HCEC 1CT (cell line): ENCODE measurements around the gene CST9L.

Experiments
- DNase-seq: peaks from one replicate; pipeline ENCODE4 v3.0.0-alpha.2; 2017

Gene CST9L, protein sequence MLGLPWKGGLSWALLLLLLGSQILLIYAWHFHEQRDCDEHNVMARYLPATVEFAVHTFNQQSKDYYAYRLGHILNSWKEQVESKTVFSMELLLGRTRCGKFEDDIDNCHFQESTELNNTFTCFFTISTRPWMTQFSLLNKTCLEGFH

DNA sequence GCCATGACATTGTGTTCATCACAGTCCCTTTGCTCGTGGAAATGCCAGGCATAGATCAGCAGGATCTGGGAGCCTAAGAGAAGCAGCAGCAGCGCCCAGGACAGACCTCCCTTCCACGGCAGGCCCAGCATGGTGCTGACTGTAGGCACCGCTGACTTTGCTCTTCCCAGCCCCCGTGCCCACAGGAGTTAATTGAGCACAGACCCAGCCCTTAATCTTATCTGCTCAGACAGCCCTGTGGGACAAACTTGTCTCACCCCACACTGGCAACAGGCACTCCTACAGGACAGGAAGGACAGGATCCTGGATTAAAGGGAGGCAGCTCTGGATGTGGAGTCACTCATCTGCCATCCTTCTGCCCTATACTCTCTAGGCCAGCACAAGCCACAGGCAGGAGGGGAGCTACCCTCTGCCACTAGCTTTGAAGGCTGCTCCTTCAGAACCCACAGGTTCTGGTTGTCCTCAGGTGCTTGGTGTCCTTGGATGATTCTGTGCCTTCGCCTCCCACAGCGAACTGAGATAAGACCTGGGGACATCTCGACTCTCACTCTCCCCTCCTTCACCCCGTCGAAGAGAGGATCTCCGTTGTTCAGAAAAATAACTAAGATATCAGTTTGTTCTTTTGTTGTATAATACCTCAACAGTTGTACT lies at the start of gene CST9L:
TSS of gene CST9L (minus strand) at position 165 of the 651 bp plus-strand sequence. CDS start at position 131, 34 bp downstream.
- no peak for DNase-seq

DNA sequence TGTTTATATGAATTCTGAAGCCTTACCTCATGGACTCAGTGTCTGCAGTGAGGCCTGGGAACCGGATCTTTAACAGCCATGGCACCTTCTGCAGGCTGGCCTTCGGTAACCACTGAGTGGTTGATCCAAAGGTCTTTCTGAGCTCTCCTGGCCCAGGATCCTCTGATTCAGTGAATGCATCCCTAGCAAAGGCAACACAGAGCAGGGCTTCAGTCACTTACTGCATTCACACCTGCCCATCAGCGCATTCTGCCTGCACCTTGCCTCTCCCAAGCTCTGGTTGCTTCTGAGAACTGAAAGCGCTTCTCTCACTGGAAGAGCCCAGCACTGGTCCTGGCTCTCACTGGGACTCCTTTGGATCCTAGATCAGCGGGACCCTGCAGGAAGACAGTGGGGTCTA lies 45.9 kb upstream of the CST9L start:
- DNase-seq, result no peak

DNA sequence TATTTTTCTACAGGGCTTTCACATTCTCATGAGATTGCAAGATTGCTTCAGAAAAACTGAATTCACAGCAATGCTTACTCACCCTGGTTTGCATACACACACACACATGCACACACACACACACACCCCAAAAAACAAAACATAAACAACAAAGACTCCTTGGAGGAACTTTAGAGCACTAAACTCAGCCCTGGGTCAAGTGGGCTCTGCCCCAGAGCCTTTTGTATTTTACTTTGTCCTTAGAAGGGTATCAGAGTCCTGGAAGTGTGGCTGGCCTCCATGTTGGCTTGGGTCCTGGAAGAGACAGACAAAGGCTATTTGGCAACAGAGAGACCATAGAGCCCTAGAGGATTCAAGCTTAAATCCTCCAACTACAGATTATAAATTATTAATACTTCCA lies 45.4 kb upstream of the CST9L start:
- DNase-seq, result no peak

DNA sequence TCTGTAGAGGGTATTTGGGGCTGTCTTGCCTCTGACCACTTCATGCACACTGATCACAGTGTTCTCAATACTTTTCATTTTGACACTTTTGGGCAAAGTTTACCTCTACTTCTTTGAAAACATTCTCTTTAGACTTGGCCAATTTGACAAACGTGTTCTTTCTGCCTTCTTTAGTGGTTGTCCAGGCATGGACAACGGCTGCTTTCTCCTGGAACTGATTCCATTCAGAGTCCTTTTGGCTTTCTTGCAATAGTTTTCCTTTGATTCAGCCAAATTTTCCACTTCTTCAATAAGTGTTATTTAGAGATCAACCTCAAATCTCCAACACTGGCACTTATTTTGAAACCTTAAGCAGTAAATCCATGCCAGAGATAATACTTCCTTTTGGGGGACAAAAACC lies 44.1 kb upstream of the CST9L start:
- no peak for DNase-seq

DNA sequence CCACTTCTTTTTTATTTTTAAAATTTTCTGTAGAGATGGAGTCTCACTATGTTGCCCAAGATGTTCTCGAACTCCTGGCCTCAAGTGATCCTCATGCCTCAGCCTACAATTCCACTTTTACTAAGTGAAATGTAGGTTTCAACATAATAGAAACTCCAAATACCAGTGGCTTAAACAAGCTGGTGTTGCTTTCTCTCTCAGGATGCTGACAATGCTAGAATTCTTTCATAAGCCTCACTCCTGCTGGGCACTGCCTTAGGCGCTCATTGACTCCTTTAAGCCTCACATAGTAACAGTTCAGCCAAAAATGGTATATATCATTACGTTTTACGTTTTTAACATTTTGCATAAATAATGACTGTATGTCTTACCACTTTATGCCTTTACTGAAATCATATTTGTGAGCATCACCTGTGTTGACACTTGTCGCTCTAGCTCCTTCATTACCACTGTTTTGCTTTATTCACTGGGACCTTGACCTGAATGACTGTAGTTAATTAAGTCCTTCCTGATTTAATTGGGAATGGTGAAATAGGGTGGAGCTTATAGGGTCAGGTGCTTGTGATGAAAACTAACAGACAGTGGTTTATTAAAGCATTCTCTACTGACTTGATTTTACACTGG lies 41.3 kb upstream of the CST9L start:
- DNase-seq, result no peak

DNA sequence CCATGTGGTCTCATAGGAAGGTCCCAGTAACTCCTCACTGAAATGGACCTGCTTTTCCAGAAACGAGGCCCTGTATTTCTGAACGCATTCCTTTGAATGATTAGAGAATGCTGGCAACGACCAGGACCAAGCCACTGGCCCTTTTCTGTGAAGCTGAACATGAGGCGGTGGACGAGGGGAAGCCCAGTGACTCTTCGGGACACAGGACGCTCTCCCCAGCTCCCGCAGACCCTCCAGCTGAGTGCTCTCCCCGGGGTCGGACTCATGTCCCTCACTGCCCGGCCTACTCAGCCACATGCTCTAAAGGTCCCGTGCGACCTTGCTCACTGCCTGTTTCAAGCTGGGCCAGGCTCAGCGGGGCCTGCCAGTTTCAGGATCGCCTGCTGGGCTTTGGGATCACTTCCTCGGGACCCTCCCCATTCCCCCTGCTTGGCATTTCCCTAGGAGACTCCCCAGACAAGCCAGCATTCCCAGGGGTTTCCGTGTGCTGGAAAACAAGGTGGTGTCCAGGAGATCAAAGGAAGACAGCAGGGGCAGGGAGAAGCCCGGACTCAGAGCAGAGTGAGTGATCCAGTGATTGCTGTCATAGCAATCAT lies 40.1 kb upstream of the CST9L start:
- DNase-seq, result no peak

DNA sequence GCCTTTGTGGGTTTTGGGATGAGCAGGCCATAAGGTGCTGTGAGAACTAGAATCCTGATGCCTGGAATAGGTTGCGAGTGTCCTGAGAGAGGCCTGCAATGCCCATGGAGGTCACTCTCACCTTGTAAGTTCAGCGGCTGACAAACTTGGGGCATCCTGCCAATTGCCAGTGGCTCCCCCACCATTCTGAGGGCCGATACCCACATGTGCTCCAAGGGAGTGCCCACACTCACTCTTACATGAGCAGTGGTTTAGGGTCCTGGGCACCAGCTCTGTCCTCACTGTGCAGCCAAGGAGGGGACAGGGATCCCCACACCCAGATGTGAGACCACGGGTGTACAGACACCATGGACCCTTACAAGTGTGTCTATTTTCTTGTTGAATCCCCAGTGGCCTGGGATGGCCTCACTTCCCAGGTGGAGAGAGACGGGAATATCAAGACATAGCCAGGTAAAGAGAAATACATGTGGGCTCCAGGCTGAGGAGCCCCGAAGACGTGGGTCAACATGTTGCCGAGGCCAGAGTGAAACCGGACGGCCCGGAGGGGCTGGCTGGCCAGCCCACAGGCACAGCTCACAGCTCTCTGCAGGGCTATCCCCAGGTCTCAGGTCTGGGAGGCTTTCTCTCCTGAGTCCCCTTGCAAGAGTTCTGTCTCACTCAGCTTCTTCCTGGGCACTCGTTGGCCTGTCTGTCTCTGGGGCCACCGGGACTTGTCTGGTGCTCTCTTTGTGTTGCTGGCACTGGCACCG lies 39.4 kb upstream of the CST9L start:
- no peak for DNase-seq

DNA sequence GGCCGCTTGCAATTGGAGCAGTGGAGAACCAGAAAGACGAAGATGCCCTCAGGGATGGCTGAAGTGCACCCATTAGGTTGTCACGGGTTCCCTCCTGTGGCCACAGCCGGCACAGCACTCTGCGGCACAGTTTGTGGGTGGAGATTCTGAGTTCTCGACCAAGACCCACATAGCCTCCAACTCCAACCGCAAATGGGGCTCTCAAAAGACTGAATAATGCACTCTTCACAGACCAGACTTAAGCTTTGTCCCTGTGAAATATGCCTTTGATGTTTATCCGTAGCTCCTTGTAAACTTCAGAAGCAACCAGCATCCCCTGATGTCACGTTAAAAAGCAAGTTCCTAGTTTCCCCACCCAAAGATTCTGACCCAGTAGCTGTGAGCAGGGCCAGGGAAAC lies 38.4 kb upstream of the CST9L start:
- DNase-seq, result peak; percentile 50

DNA sequence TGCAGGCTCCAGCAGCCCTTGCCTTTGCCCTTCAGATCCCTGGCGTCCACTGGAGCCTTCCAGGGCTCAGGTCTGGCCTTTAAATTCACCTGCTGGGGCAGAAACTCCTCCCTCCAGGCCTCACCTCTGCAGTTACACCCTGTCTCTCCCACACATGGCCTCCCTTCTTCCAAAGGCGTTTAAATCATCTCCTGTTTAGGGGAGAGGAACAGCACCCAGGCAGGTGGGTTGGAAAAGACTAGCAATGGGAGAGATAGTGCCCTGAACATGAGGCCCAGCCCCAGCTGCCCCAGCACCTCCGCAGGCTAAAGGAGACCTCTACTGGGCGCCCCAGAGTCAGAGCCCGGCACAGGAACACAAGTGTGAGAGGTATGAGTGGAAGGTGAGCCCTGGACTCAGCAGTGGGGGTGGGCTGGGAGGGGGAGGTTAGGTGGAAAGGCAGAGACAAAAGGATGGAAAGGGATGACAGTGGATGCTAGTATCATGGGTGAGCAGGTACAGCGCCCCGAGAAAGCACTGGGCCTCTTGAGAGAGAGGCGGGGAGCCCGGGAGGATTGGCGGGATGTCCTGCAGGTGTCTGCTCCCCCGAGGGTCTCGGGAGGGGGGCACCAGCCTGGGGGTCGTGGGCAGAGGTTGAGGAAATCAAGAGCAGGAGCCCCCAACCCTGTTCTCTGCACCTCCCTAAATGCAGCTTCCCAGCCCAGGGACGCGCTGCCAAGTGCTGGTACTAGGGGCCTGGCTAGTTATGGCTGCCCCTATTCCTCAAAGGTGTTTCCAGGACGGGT lies 37.8 kb upstream of the CST9L start, which contains the start of gene CST9:
TSS of gene CST9 (minus strand) at position 51 of the 785 bp plus-strand sequence. CDS start 53 bp downstream, outside the sequence.
- no peak for DNase-seq

DNA sequence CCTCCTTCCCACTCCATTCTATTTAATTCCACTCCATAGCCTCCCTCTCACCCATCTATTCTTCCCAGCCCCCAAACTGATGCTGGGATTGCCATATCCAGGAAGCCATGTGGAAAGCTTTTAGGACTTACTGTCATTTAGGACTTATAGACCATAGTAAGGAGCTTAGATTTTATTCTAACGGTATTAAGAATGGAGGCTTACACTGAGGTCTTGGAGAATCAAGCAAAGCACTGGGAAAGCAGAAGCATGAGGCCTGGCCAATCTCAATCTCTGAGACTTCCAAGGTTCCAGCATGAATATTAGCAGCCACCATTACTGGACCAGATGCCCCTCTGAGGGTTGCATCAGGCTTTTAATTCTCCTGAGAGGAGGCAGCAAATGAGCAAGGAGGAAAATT lies 36.0 kb upstream of the CST9L start:
- no peak for DNase-seq

DNA sequence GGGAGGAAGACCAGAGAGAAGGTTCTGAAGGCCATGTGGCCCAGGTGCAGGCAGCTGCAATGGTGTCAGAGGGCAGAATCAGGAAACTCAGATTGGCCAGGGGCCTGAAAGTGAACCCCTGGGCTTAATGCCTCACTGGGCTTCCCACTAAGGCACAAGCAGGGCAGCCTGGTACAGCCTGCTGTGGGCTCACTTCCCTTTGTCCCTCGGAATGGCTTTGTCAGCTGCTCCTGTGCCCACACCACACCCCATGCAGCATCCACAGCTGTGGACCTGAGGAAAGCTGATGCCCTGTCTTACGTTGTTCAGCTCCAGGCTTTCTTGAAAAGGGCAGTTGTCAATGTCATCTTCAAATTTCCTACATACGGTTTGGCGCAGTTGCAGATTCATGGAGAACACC lies 35.0 kb upstream of the CST9L start:
- DNase-seq, result no peak

DNA sequence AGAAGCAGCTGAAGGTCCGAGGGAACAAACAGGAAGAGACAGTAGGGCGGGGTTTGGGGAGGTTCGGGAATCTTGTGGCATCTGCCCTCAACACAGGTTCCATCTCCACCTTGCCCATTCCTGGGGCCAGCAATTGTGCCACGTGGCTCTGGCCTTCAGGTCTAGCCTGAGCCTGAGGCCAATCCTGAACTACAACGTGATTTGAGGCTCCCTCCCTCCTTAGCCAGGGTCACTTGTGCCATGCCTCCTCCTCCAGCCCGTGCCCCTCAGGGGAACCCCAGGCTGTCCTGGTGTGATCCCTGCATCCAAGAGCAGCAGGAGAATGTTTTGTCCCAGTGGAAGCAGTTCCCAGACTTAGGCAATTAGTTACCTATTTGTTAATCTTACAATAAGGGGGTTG lies 34.4 kb upstream of the CST9L start:
- no peak for DNase-seq

DNA sequence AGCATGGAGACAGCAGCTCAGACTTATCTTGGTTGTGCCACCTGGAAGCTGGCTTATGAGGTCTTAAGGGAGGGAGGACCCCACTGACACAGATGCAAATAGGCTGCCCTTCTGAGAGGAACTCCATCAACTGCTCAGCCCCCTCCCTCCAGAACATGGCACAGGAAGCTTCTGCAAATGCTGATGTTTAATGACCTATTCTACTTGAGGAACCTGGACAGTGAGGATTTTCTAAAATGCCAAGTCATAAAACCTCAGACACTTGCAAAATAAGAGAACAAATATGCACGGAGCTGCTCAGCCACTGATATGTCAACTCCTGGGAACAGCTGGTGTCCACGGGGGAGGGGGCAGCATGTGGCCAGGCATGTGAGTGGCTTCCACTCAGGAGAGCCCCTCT lies 34.0 kb upstream of the CST9L start:
- DNase-seq, result no peak

DNA sequence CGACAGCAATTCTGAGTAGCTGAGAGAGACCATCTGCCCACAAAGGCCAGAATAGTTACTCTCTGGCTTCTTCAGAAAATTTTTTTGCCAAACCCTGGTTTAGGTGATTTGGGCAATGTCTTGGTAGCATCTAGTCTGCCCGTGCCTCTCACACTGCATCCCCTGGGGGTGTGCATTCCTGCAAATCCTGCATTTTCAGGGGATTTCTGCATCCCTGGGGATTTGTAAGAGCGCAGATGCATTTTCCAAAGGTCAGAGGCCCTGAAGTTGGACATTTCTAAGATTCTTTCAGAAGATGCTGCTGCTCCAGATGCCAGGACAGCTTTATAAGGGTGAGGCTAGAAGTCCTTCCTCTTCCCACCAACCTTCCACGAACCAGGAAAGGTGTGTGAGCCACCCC lies 33.4 kb upstream of the CST9L start:
- DNase-seq, result no peak

DNA sequence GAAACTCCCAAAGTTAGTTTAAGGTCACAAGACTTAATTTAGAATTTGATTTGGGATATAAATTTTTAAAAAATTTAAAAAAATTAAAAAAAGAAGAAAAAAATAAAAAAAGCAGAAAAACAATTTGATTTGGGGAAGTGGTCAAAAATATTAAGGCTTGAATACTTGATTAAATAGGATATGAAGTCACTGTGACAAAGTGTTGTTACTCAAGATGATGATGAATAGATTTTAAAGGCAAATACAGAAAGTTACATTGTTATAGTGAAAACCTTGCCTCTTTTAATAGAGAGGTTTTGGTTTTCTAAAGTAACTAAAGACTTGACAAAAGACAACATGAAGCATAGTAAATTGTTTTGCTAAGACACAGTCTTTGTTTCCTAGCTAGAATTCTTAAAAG lies 30.2 kb upstream of the CST9L start:
- DNase-seq, result no peak

DNA sequence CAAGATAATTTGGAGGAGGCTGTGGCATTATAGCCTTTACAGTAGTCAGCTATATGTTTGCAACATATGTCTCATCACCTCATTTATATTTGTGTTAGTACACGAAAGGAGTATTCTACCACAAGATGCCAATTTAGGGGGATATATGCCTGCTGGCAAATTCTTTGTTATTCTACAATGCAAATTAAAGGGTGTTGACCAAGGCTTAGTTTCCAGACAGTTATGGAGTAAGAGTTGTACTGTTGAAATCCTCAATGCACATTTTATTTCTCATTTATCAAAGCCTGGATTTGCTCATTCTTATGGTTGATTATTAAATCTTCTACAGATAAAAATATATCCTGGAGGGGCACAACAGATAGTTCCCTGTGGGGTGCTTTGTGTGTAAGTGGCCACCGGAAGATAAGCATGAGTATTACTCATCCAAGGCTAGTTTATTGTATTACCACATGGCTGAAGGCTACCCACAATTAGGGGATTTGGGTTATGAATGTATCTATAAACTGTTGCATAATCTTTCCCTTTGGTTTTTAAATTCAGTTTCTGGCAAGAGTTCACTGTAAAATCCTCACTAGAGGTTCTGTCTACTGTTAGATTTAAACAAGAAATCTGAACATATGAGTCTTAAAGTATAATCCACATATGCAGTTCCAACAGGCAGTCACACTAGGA lies 28.4 kb upstream of the CST9L start:
- DNase-seq, result no peak

DNA sequence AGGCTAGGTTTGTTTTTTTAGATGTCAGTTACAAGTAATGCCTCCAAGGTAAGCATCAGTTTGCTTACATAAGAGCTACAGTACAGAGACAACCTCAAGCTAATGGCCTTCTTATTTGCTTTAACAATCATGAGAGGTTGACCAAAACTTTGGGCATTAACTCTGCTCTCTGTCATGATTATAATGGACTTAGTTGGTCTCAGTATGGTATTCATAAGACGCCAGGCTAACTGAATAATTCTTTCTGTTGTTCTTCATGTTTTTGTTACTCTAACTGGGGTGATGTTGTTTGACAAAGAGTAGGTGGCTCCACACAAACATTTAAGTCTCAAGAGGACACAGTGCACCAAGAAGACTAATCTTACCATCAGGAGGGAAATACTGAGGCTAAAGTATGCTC lies 27.7 kb upstream of the CST9L start:
- DNase-seq, result no peak

DNA sequence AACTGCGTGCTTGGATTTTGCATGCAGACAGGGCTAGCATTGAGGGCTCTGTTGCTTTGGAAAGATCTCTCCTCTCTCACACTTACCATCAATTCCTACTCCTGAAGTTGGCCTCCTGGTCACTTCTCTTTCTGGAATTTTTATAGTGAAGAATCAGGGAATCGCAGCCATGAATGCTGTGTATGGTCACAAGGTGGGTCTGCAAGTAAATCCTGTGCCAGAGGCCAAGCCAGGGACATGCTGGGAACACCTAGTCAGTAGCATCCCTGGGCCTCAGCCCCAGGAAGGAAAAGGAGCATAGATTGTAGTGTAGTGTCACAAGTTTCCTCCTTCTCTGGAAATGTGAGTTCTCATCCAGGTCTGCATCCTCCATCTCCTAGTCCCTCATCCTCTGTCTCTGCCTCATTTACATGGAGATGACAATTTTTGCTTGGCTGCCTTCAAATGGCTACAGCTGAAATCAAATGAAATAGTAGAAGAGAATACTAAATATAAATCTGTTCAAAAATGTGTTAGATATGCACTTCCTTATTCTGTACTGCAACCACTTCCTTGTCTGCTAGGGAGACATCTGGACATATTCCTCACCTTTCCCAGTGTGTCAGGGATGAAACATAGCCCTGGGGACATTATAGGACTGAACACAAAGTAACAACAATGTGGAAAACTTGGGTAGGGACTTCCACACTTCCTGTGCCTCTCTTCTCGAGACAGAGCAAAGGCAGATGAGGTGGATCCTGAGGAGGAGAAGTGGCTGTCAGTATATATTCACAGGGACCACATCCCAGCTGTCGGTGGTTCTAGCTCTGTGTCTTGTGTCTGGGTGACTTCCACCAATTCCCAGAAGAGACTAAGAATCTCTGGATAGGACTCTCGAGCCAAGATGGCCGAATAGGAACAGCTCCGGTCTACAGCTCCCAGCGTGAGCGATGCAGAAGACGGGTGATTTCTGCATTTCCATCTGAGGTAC lies 20.4 kb upstream of the CST9L start:
- DNase-seq, result no peak

DNA sequence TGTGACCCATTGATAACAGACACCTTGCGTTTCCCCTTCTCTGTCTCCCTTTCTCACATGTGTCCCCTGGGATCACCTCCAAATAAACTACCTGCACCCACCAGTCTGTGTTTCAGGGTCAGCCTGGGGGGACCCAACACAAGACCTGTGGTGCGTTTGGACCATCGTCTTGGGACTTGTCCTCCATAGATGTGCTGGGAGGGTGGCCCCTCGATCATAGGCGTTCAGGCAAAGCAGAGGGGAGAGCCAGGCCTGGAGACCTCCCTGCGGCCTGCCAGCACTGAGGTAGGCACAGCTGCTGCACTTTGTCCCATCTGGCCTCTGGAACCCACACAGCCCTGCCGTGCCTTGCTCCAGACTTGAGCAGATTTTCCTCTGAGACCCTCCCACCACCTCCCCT lies 19.3 kb upstream of the CST9L start:
- no peak for DNase-seq

DNA sequence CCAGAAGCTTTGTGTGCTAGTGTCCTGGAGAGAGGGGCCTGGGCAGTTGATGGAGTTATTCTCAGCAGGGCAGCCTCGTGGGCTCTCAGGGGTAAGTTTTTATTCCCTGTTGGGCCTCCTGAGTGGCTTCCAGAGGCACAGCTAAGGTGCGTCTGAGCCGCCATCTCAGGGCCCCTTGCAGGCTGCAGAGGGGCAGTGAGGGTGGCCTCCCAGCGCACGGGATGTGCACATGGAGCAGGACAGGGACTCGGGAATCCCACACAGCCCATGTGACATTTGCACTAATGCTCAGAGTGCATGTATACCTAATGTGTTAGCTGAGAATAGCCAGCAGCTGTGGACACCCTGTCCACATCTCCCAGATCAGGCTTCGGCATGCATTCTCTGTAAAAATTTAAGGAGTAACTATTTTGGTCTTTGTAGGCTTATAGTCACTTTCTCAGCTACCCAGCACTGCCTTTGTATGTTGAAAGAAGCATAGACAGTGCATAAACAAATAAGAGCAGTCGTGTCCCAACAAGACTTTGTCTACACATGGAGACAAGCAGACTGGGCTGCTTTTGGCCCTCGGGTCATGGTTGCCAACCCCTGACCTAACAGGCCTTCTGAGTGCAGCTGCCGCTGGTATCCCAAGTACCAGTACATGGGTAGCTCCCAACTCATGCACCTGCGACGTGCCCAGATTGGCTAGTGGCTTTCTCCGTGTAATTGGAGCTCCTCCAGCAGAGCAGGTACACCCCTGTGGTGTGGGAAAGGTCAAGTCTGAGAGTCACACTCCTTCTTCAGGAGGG lies 18.6 kb upstream of the CST9L start:
- no peak for DNase-seq
